HG03095 (cell line): Measurements from ENCODE around the gene P3H4.
"Not testable (repeated sequence)": the region's sequence is repeated elsewhere in the genome, so short reads cannot be mapped to it uniquely, and the experiment has no call there.

Experiments used
- ATAC-seq: cut with Tn5 transposase; IDR thresholded peaks from one replicate; pipeline ENCODE4 v1.9.1; 2021; ENCODE audit warnings: moderate library complexity; ENCODE audit not compliant: unreplicated experiment

Gene P3H4, protein sequence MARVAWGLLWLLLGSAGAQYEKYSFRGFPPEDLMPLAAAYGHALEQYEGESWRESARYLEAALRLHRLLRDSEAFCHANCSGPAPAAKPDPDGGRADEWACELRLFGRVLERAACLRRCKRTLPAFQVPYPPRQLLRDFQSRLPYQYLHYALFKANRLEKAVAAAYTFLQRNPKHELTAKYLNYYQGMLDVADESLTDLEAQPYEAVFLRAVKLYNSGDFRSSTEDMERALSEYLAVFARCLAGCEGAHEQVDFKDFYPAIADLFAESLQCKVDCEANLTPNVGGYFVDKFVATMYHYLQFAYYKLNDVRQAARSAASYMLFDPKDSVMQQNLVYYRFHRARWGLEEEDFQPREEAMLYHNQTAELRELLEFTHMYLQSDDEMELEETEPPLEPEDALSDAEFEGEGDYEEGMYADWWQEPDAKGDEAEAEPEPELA

GRCh38 chr17:41811549-41812380 lies at the start of gene P3H4:
P3H4 (minus strand) TSS chr17:41811949; CDS start chr17:41811915, 34 bp downstream.
- ATAC-seq, result no peak

DNA sequence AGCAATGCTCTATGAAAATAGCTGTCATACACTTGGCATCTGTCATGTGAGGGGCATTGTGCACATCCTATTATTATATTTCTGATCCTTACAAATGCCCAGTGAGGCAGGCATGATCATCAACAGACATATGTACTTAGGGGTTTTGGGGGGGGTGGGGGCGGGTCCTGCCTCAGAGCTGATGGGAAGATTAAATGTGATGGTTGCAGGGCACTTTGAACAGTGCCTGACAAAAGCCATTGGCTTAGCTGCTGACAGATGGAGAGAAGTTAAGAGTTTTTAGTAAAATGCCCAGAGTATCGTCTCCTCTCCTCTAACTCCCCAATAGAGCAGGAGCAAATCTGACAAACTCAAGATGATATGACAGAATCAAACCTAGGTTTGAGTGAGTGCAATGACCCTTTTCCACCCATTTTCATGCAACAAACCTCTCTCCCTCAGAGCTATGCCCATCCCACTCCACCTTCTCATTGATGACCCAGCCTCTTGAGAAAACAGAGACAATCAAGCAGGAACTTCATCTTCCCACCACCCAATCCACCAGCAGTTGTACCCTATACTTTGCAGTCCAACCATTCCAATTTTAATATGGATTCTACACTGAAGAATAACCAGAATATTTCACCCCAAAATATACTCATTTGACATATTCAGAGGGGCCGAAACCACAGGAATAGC lies 48.6 kb upstream of the P3H4 start:
- no peak for ATAC-seq

- not testable (repeated sequence) for ATAC-seq
These were observed 39.6 kb upstream of the P3H4 start for GRCh38 chr17:41851382-41851781.

DNA sequence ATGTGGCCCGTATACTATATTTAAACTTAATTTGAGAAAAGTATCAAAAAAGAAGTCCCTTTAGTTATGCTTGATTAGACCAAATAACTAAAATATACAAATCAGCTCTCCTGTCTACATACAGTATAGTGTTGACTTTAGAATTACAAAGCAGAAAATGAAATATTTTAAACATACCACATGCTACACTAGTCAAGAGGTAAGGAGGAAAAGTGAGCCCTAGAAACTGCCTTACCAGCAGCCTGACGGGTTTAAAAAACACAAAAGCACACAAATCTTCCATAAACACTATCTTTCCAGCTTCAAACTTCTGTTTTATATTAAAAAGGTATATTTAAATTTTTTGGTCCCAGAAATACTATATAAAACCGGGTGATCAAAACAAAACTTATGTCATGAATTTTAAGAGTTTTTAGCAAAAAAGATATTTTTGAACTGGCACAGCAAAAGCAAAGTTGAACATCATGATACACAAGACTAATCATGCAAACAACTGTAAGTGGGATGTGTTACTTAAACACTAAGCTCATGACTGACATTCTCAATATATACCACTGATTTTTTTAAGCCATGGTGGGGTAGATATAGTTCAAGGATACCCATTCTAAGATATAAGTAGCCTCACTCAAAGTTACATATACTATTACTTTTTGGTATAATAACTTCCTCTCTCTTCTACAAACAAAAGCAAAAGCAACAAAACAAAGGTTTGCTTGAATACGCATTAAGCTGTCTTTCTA lies 37.7 kb upstream of the P3H4 start:
- ATAC-seq, result no peak

DNA sequence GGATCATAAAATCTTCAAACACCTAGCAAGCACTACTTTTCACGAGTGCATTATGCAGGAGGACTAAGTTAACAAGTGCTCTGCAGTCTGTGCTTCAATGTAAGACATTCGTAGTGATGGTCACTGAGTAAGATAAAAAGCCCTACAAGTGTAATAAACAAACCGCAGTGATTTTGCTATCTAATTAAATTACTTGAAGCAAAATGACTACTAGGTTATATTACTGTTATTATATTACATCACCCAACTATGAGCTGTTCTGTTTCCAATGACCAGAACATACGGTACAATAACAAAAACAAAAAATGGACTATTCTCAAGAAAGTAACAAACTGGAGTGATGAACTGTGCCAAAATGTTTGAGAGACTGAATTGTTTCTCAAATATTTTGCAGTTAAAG lies 37.0 kb upstream of the P3H4 start:
- no peak for ATAC-seq

DNA sequence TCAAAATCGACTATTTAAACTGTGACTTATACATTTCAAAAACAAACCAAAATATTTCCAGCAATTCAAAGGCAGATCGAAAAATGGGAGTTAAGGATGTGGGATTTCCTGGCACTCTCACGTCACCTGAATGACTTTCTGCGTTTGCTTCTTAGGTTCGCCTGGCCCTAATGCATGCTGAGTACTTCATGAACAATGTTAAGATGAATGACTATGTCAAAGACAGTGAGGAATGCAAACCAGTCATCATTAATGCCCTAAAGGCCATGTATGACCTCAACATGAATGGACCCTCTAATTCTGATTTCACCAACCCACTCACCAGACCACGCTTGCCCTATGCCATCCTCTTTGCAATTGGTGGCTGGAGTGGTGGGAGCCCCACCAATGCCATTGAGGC lies 33.2 kb upstream of the P3H4 start:
- ATAC-seq, result no peak

DNA sequence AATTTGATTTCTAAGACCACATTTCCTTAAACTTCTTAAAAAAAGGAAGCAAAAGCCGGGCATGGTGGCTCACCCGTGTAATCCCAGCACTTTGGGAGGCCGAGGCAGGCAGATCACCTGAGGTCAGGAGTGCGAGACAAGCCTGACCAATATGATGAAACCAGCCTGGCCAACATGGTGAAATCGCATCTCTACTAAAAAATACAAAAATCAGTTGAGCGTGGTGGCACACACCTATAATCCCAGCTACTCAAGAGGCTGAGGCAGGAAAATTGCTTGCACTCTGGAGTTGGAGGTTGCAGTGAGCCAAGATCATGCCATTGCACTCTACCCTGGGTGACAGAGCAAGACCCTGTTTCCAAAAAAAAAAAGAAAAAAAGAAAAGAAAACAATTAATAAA lies 29.0 kb upstream of the P3H4 start:
- not testable (repeated sequence) for ATAC-seq

- not testable (repeated sequence) for ATAC-seq
These were observed 27.7 kb upstream of the P3H4 start for GRCh38 chr17:41839448-41839847.

DNA sequence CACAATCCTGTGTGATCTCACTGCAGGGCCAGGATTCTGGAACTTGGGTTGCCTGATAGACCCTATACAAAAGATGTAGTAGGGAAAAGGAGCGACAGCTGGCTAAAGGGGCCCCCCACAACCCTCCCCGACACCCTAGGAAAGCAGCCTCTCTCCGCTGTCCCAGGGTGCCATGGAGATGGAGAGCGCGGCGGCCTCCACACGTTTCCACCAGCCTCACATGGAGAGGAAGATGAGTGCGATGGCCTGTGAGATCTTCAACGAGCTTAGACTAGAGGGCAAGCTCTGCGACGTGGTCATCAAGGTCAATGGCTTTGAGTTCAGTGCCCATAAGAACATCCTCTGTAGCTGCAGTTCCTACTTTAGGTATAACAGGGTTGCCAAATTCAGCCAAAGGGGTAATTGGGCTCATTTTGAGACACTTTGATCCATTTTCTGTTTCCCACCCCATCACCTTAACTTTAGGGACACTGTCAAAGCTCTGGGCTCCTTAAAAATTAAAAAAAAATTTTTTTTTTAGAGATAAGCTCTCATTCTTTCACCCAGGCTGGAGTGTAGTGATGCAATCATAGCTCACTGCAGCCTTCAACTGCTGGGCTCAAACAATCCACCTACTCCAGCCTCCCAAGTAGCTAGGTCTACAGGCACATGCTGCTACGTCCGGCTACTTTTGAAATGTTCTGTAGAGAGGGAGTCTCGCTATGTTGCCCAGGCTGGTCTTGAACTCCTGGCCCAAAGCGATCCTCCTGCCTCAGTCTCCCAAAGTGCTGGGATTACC lies 26.2 kb upstream of the P3H4 start, which contains the start of gene KLHL10:
Gene KLHL10 (plus strand): TSS at position 65 of the 778 bp plus-strand sequence. CDS start 108 bp downstream, at position 173.
- no peak for ATAC-seq

GRCh38 chr17:41836550-41837196 lies 24.9 kb upstream of the P3H4 start:
- no peak for ATAC-seq

DNA sequence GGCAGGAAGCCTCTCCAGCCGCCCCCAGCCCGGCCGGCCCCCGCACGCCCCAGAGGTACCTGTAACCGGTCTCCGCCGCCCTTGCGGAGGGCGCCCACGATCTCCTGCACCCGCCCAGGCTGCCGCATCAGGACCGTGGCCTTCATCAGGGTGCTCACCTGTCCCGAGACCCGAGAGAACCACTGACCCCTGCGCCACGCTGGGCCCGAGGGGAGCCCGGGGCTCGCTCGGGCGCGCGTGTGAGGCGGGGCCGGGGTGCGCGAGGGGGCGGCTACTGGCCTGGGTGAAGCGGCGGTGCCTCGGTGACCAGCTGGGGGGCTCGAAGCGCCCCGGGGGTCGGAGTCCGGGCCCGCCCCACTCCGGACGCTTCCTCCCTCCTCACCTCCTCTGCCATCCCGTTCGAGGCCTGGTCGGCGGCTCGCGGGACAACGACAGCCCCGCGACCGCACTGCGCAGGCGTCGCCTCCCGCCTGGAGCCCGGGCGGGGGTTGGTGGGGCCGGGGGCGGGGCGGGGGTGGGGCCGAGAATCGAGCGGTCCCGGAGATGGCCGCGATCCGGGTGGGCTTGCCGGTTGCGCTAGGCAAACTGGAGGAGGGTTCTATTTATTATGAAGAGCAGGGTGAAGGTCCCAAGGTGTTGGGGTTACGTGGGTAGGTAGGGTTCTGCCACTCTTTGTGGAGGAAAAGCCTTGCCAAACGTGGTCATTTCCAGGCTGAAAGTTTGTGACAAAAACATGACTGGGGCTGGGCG lies 24.2 kb upstream of the P3H4 start, which contains the start of gene NT5C3B:
Gene NT5C3B (minus strand): TSS at position 433 of the 750 bp plus-strand sequence. CDS start 39 bp downstream, at position 394.
- ATAC-seq, result no peak

DNA sequence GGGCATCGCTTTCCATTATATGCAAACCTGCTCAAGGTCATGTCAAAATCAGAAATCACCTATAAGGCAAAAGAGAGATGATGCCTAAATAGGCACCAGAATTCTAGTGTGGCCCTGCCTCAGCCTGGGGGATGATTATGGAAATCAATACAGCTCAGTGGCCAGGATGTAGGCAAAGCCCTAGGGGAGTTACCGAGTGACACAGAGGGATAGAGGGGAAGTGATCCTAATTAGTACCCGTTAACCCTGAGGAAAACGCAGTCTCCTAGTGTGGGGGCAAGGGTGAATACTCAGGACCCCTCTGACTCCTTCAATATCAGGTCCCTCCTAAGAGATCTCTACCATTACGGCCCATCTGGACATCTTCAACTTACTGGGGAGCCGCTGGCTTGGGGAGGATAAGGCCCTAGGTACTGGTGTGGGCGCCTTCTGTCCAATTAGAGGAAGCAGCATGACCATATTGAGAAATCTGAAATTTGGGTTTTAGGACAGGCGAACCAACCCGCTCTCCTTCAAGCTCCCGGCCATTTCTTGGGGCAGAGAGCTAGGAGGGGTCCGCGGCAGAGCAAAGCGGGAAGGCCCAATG lies 23.6 kb upstream of the P3H4 start:
- no peak for ATAC-seq

GRCh38 chr17:41829961-41830360 lies 18.2 kb upstream of the P3H4 start:
- ATAC-seq, result not testable (repeated sequence)

- ATAC-seq, result no peak
These were observed 13.6 kb upstream of the P3H4 start for GRCh38 chr17:41825175-41825845.

GRCh38 chr17:41824086-41824485 lies 12.3 kb upstream of the P3H4 start:
- ATAC-seq, result no peak

DNA sequence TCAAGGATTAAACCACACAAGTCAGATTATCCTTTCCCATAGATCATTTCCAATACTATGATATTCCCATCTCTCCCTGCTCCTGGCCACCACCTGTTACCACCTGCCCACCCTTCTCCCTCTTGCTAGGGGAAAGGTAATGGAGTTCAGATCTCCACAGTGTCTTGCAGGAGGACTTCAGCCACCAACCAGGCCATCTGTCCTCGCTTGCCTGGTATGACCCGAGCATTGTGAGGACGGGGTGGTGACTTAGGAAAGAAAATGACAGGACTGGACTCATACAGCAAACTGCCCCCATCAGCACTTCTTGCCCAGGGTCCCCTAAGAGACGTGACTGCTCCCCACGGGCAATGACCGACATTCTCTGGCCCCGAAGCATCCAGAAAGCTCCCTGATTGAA lies 11.8 kb upstream of the P3H4 start:
- ATAC-seq, result no peak

GRCh38 chr17:41823141-41823524 lies 11.4 kb upstream of the P3H4 start:
- ATAC-seq, result no peak
